ENCODE data around the gene CCBE1.

Gene CCBE1

DNA sequence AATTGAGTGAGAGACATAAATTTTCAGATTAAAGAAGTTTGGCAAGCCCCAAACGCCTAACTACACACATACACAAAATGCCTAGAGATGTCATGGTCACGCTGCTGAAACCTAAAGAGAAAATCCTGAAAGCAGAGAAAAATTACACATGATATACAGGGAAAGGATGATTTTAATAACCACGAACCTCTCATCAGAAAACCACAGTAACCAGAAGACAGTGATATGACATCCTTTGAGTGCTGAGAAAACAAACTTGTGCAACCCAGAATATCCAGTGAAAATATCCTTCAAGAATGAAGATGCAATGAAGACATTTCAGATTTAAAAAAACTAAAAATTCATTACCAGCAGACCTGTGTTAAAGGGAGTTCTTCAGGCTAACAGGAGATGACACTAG is 215.8 kb downstream of the CCBE1 start:
- TF ChIP-seq CTCF (IDR thresholded peaks at IDR 0.05) = no peak
- TF ChIP-seq ZFX (IDR thresholded peaks at IDR 0.05; ENCODE audit: borderline replicate concordance) = no peak
- no peak overlapping the region for H3K27ac ChIP-seq

DNA sequence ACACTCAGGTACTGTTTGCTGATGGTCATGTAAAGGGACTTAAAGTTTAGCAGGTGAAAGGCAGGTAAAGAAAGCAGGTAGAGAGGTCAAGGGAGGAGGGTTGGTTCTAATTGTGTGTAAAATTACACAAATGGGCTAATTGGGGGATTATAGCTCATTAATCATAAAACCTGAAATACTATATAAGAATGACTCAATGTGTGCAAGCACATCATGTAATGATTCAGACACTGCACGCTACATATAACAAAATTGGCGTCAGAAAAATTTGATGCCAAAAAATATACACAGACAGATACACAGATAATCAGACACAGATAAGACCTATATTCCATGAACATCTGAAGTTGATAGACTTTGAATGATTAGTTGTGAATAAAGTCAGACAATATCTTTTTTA is 217.4 kb downstream of the CCBE1 start:
- no peak for TF ChIP-seq CTCF (IDR thresholded peaks at IDR 0.05)
- no peak for TF ChIP-seq ZFX (IDR thresholded peaks at IDR 0.05; ENCODE audit: borderline replicate concordance)
- H3K27ac ChIP-seq = no peak overlapping the region

GRCh38 chr18:59478591-59478990 is 218.6 kb downstream of the CCBE1 start:
- no peak overlapping the region for H3K27ac ChIP-seq
- TF ChIP-seq ZFX (IDR thresholded peaks at IDR 0.05; ENCODE audit: borderline replicate concordance) = no peak
- no peak for TF ChIP-seq CTCF (IDR thresholded peaks at IDR 0.05)

GRCh38 chr18:59477849-59478248 is 219.4 kb downstream of the CCBE1 start:
- no peak overlapping the region for H3K27ac ChIP-seq
- TF ChIP-seq CTCF (IDR thresholded peaks at IDR 0.05) = no peak

DNA sequence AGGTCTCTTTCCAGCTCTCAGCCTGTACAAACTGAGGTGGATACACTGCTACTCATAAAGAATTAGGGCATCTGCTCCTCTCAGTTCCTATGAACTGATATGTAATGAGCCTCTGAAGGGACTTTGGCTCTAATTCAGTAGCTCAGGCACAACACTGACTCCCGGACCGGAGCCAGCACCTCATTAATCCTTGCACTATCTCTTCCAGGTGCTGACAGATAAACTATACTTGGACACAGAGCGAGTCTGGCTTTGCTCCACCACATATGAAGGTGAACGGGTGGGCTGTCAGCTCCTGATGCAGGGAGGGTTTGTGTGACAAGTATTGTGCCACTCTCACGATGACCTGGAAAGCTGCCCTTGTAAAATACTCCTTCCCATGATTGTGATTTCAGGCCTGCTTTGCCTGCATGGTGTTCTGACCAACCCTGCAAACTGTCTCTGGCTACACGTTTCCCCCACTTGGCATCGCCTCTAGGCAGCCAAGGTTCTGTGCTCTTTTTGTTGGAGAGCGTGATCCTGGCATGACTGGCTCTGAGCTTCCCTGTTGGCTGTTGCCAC is 226.6 kb downstream of the CCBE1 start:
- TF ChIP-seq CTCF (IDR thresholded peaks at IDR 0.05) = no peak
- H3K27ac ChIP-seq = no peak overlapping the region

GRCh38 chr18:59469463-59470180 is 227.6 kb downstream of the CCBE1 start:
- no peak overlapping the region for H3K27ac ChIP-seq
- no peak for TF ChIP-seq CTCF (IDR thresholded peaks at IDR 0.05)
- TF ChIP-seq ZFX (IDR thresholded peaks at IDR 0.05; ENCODE audit: borderline replicate concordance) = no peak

GRCh38 chr18:59468821-59469220 is 228.4 kb downstream of the CCBE1 start:
- no peak overlapping the region for H3K27ac ChIP-seq
- TF ChIP-seq CTCF (IDR thresholded peaks at IDR 0.05) = no peak
- no peak for TF ChIP-seq ZFX (IDR thresholded peaks at IDR 0.05; ENCODE audit: borderline replicate concordance)
